Activated gamma-delta T cell (primary cell): ENCODE measurements around the gene IFI27L1.

ENCODE experiments used
- DNase-seq: peaks from one replicate; lab custom pipeline; 2025; lab: John Stamatoyannopoulos, UW
- total RNA-seq, 2 donors: gene quantifications; one replicate each; lab custom pipeline; 2026; lab: John Stamatoyannopoulos, UW

Gene IFI27L1
- total RNA-seq, result 5.9 to 6.6 reads per million in 2 donors

- peak; percentile 86 for DNase-seq
Measured at GRCh38 chr14:94080621-94081385, at the start of gene IFI27L1, which contains the start of gene DDX24. IFI27L1 (plus strand) TSS chr14:94081310; CDS start chr14:94096938, 15,628 bp downstream. DDX24 (minus strand) TSS chr14:94081202; CDS start chr14:94079742, 1,460 bp downstream.

- DNase-seq, result no peak
Measured at GRCh38 chr14:94031883-94032279, 49.2 kb upstream of the IFI27L1 start.

GRCh38 chr14:94034886-94035285 is 46.2 kb upstream of the IFI27L1 start:
- no peak for DNase-seq

- no peak for DNase-seq
Measured at GRCh38 chr14:94036313-94037167, 44.6 kb upstream of the IFI27L1 start.

GRCh38 chr14:94037954-94038353 is 43.2 kb upstream of the IFI27L1 start:
- DNase-seq, result no peak

- no peak for DNase-seq
Measured at GRCh38 chr14:94038510-94038909, 42.6 kb upstream of the IFI27L1 start.

GRCh38 chr14:94038921-94039629 is 42.0 kb upstream of the IFI27L1 start:
- DNase-seq, result no peak

GRCh38 chr14:94040247-94040646 is 40.9 kb upstream of the IFI27L1 start:
- no peak for DNase-seq

GRCh38 chr14:94040796-94041195 is 40.3 kb upstream of the IFI27L1 start:
- DNase-seq, result no peak

GRCh38 chr14:94041551-94042346 is 39.4 kb upstream of the IFI27L1 start:
- DNase-seq, result no peak

GRCh38 chr14:94042433-94043091 is 38.5 kb upstream of the IFI27L1 start:
- no peak for DNase-seq

- DNase-seq, result no peak
Measured at GRCh38 chr14:94043111-94043755, 37.9 kb upstream of the IFI27L1 start.

- no peak for DNase-seq
Measured at GRCh38 chr14:94043756-94044475, 37.2 kb upstream of the IFI27L1 start.

- no peak for DNase-seq
Measured at GRCh38 chr14:94044476-94045091, 36.5 kb upstream of the IFI27L1 start.

GRCh38 chr14:94045101-94045500 is 36.0 kb upstream of the IFI27L1 start:
- no peak for DNase-seq

- no peak for DNase-seq
Measured at GRCh38 chr14:94045563-94046345, 35.4 kb upstream of the IFI27L1 start.

GRCh38 chr14:94046696-94047250 is 34.3 kb upstream of the IFI27L1 start:
- DNase-seq, result no peak

- no peak for DNase-seq
Measured at GRCh38 chr14:94047581-94047980, 33.5 kb upstream of the IFI27L1 start.
